GM18520 (cell line): Measurements from ENCODE around the gene CLOCK.

Experiments used
- ATAC-seq: cut with Tn5 transposase; IDR thresholded peaks from one replicate; pipeline ENCODE4 v1.9.1; 2021; ENCODE audit not compliant: unreplicated experiment

Gene CLOCK

DNA sequence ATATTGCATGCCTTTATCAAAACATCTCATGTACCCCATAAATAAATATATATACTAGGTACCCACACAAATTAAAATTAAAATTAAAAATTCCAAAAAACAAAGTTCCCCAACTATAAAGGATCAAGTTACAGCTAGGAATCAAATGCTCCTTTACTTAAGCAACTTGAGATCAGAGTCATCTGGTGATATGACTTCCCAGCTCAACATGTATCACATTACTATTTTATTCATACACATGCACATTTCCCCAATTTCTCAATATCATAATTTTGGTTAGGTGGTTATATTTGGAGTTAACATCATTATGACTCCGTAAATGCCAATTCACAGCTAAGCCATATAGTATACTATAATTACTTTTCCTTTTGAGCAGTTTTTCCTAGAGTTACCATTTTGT lies 60.9 kb downstream of the CLOCK start:
- ATAC-seq = no peak

- ATAC-seq = no peak
Measured at GRCh38 chr4:55483315-55483714, 63.4 kb downstream of the CLOCK start.

GRCh38 chr4:55475394-55476243 lies 71.1 kb downstream of the CLOCK start:
- no peak for ATAC-seq

GRCh38 chr4:55469979-55470378 lies 76.7 kb downstream of the CLOCK start:
- ATAC-seq = no peak

DNA sequence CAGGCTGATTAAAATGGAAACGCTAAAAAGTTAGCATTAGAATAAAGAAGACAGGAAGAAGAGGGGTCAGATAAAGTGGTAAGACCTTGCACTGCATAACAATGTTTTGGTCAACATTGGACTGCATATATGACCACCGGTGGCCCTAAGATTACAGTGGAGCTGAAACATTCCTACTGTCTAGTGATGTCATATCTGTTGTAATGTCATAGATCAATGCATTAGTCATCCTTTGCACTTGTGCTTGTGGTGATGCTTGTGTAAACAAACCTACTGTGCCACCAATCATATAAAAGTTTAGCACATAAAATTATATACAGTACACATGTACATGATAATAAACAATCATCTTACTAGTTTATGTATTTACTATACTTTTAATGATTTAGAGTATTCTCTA lies 78.0 kb downstream of the CLOCK start:
- no peak for ATAC-seq

- no peak for ATAC-seq
Measured at GRCh38 chr4:55466001-55466400, 80.7 kb downstream of the CLOCK start.

DNA sequence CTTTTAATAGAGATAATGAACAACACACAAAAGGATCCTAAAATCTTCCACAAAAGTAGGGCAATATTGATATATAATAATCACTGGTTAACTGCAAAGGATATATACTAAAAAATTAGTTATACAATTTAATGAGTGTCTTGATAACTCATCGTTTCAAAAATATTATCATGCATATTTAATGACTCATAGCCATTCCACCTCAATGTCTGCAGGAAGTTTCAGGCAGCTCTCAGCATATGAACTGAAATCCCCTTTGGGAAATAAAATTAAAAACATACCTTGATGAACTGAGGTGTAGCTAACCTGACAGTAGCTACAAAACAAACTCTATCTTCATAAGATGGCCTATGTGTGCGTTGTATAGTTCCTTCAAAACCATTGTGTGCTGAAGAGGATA lies 88.1 kb downstream of the CLOCK start:
- ATAC-seq = no peak

GRCh38 chr4:55458164-55458563 lies 88.5 kb downstream of the CLOCK start:
- no peak for ATAC-seq

- no peak for ATAC-seq
Measured at GRCh38 chr4:55450566-55450965, 96.1 kb downstream of the CLOCK start.

DNA sequence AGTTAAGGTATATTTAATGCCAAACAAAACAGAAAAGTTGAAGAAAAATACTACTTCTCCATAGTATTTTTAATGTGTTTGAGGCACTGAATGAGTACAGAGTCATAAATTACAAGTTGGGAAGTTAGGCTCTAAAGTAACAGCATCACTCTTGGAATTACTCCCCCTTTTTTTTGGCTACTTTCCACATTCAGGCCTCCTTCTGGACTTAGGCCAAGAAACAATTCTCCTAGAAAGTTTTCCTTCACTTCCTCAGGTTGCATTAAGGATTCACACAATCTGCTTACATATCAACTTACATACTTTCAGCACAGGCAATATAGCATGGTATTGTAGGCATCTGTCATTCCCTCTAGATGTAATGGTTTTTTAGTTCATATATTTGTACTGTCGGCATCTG lies 98.9 kb downstream of the CLOCK start:
- ATAC-seq = no peak

- no peak for ATAC-seq
Measured at GRCh38 chr4:55447108-55447708, 99.5 kb downstream of the CLOCK start.

GRCh38 chr4:55446578-55446922 lies 100.2 kb downstream of the CLOCK start:
- no peak for ATAC-seq

GRCh38 chr4:55445921-55446577 lies 100.7 kb downstream of the CLOCK start:
- no peak for ATAC-seq

GRCh38 chr4:55444827-55445226 lies 101.9 kb downstream of the CLOCK start:
- no peak for ATAC-seq

- ATAC-seq = no peak
Measured at GRCh38 chr4:55442541-55442940, 104.2 kb downstream of the CLOCK start.

DNA sequence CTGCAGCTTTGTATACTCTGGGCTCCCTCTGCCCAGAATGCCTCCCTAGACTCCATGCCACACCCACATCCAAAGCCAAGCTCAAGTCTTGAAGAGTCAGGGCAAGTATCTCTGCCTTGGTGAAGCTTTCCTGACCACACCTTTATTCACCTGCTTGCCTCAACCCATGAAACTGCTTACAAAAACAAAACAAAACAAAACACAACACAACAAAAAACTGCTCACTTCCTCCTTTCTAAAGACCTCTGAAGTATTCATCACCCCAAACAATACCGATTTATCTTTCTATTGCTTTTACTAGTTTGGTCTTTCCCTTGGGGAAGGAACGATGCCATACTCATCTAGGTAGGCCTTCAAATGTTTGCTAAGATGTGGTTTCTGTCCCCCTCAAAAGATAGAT lies 105.9 kb downstream of the CLOCK start:
- no peak for ATAC-seq

DNA sequence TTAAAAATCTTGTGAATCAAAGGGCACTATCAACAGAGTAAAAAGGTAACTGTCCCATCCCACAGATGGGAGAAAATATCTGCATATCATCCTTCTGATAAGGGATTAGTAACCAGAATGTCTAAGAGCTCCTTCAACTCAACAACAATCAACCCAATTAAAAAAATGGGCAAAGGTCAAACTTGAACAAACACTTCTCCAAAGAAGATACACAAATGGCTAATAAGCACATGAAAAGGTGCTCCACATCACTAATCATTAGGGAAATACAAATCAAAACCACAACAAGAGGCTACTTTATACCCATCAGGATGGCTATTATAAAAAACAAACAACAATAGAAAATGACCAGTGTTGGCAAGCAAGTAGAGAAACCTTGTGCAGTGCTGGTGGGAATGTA lies 107.7 kb downstream of the CLOCK start:
- no peak for ATAC-seq

DNA sequence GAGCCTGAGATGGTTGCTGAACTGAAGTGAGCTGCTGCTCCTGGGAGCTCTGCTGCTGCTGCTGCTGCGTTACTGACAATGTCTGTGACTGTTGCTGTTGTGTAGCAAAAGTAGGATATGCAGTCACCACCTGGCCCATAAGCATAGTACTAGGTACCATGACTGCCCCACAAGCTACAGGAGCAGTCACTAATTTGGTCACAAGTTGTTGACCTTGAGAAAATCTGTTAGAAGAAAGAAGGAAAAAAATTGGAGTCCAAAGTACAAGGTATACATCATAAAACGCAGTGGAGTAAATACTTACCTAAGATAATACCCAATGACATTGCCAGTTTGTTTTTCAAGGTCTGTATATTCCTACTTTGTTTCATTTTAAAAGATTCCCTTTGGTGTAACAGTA lies 108.4 kb downstream of the CLOCK start:
- no peak for ATAC-seq

DNA sequence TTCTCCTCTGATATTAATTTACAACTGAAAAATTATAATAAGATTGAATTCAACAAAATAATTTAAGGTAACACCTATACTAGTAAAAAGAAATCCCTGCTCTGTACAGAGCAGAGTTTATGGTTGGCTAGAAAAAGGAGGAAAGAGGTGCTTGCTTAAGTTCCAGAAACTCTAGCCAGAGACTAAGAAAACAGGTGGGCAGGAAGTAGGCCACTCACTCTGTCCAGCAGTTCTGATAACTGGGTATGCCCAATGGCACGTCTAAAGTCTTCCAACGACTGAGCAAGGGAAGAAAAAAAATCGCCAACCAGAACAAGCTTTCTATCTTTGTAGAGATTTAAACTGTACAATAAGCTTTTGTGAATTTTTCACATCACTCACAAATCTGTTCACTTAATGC lies 108.9 kb downstream of the CLOCK start:
- ATAC-seq = no peak

DNA sequence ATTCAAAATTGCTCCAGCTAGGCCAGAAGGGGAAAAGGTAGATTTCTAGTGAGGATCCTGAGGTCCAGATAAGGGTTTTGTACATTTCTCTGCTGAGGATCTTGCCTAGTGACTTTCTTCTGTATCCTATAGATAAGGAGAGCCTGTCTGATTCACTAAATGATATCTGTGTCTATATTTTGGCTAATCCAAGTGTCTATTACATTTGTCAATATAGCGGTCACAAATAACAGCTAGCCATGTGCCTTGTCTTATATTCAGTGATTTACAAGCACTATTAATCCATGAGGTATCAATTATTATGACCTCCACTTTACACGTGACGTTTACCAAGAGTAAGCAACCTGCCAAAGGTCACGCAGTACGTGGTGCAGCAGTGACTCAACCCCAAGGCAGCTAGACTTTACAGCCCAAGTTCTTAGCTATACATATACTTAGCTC lies 109.3 kb downstream of the CLOCK start:
- ATAC-seq = no peak

DNA sequence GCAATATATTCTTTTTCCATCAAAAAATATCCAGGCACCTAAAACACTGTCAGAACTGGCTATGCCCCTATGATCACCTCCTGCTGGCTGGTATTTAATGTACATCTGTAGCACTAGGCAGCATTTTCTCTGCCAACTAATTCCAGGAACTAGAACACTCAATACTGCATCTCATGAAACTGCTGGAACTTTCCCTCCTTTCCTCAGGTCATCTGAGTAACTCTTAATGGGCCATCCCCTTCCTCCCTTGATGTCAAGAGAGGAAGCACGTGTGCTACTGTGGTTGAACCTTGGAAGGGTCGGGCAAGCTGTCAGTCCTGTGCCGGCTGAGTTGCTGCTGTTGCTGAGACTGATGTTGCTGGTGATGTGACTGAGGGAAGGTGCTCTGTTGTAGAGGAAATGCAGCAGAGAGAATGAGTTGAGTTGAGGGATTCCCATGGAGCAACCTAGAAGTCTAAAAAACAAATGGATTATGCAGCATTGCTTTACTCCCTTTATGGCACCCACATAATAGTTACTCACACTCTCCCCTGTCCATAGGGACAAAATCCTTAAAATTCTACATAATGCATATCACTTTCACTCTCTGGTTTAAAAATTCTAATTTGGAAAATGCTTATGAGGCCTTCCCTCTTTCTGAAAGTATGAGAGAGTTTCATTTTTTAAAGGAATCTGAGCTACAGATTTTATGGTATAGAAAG lies 111.4 kb downstream of the CLOCK start:
- ATAC-seq = peak; percentile 71
